Measurements from ENCODE around the gene NR3C1.

The NR3C1 gene

DNA sequence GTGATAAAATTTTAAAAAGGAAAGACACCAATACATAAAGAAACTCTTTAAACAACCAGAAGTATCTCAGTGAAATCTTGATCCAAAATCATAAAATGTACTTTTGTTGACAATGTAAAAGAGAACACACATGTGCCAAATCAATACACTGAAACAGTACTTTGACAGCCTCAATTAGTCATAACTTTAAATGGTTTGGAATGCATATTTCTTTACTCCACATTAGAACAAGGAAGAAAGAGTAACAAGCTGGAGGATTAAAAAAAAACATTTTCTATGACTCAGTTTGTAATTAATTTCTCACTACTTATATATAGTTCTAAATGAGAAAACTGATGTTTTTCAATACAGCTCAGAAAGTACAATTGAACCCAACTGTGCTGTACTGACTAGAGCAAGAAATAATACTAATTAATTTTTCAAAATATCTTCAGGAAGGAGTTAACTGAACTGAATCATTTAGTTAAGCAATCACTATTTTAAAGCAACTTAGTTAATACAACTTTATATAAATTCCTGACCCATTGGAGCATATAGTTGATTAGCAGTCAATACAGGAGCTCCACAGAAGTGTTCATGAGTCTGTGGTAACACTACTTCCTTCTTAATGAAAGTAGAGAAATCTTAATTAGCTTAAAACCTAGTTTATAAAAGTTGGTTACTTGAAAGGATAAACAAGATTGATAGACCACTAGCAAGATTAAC, 101.0 kb downstream of the NR3C1 start:
- DNase-seq, result peak; percentile 63

DNA sequence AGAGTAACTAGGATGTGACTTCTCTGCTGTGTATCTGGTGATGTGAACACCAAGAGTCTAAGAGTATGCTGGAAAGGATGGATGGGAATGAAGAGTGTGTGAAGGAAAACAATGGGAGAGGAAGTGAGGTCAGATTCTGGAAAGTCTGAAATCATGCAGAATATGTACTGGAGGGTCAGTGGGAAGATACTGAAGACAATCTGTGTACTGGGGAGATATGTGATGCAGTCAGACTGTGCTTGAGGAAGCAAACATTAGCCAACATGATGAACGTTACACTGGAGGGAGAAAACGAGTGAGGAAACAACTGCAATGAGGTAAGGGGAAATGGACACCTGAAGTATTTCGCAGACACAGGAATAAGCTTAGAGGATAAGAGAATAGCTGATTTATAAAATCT, 105.7 kb downstream of the NR3C1 start:
- DNase-seq, result no peak

DNA sequence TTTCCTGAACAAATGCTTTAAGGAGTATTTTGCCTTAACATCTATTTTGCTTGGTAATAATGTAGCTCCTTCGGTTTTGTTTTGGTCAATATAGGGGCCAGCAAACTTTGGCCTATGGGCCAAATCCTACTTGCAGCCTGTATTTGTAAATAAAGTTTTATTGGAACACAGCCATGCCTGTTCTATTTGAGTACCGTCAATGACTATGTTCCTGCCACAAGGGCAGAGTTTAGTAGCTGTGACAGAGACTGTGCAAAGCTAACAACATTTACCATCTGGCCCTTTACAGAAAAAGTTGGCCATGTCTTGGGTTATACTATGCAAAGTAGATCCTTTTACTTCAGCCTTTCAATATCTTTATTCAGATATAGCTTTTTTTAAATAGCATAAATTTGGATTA, 113.4 kb downstream of the NR3C1 start:
- no peak for DNase-seq

DNA sequence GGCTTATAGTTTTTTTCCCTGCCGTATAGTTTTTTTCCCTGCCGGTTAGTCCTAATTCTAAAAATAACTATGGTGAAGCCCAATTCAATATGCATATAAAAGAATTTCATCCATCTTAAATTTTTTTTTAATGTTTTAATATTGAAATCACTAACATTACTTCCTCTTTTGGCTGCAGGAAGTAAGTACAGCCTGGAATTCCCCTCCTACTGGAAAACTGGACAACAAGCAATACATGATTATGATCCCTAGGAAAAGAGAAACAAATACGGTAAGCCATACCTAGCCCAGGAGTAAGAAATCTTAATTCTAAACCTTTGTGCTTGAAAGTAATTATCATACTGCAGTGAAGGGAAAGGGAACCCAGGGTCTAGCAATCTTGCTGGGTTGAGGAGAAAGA, 119.0 kb downstream of the NR3C1 start:
- DNase-seq, result no peak

DNA sequence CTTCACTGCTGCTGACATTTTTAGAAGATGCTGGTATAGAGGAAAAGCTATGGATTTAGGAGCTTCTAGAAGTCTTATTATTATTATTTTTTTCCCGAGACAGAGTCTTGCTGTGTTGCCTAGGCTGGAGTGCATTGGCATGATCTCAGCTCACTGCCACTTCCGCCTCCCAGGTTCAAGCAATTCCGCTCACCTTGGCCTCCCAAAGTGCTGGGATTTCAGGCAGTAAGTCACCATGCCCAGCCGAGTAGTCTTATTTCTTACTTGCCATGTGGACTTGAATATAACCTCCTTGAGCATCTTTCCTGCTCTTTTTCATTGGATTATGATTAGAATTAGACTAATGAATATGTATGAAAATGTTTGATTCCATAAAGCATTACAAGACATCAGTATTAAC, 119.5 kb downstream of the NR3C1 start:
- no peak for DNase-seq

DNA sequence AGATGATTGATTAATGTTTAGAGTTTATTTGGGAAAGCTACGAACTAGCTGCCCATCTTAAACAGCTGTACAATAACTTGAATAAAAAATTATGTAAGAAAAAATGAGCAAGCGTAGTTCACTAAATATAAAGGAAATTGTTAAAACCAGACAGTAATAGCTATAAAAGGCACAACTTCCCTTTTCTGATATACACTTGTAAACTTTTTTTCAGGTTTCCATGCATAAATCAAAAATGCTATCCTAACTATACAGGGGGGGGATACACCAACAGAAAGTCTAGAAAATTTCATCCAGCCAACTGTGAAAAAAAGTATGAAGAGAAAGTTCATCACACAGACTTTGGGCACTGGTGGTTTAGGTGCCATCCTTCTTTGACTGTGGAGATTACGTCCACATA, 122.3 kb downstream of the NR3C1 start:
- no peak for DNase-seq

DNA sequence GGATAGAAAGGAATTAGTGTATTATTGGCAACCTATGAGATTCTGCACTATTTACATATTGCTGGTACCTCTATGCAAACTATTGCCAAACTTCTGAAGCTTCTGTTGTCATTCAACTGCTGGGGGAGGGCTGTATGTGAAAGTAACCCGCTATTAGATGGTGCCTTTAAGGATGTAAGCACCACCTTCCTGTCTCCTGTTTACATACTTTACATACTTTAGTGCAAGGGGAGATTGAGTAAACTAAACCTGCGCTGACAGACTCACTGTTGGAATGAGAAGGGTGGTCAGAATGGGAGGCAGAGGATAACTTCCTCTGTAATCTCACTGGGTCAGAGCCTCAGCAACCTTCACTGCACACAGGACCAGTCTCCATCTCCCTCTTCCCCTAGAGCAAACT, 123.8 kb downstream of the NR3C1 start:
- peak; percentile 32 for DNase-seq

DNA sequence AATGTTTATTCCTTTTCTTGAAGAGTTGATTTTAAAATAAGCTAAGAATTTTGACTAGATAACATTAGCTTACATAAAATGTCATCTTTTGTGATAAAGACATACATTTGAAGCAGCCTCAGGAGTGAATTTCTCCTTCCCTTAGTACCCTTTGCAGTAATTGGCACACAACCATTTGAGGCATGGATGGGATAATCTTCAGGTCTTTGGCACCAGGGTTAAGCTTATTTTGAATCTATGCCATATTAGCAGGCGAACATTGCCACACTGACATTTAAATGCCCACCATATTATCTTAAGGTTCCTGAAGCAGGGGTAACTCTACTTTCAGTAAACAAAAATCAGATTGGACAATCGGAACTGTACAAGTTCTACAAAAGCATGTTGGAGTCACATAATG, 126.0 kb downstream of the NR3C1 start:
- DNase-seq, result no peak

DNA sequence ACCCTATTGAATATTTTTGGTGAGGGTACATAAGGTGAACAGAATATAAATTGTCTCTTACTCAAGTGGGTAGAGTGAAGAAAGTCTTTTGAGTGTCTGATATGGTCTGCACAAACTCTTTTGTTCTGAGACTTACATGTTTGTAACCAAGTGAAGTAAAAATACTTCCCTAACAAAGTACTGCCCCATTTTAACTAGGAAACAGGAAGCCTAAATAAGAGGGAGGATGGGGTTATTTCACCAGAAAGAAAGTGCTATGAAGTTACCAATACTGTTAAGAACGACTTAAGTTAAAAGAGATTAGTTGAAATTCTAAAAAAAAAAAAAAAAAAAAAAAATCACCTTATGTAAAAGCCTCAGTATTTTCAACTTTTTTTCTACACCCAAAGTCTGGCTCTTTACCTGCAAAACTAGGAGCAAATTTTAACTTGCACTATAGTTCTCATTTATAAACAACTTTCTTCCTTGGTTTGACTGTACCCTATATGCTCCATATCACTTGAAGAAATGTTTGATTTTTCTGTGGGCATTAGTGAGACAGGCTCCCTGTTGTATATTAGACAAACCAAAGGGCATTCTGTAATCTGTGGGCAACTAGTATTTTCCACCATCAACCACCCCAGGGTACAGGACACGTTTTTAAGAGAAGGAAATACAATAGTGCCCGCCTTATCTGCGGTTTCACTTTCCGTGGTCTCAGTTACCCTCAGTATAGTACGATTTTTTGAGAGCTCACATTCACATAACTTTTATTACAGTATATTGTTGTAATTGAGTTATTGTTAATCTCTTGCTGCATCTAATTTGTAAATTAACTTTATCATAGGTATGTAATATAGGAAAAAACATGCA, 127.7 kb downstream of the NR3C1 start:
- DNase-seq, result no peak

DNA sequence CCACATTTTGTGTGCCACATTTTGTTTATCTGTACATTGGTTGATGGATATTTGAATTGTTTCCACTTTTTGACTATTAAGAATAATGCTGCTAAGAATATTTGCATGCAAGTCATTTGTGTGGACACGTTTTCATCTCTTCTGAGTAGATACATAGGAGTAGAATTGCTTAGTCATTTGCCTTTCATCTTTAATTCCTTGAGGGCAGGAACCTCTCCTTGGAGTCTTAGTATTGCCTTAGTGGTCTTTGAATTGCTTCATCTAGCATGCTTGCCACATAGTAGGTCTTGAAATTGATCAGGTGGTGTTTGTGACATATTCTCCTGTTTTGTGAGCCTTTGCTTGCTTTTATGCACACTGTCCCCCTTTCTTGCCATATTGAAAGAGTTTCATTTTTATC, 128.5 kb downstream of the NR3C1 start:
- no peak for DNase-seq

DNA sequence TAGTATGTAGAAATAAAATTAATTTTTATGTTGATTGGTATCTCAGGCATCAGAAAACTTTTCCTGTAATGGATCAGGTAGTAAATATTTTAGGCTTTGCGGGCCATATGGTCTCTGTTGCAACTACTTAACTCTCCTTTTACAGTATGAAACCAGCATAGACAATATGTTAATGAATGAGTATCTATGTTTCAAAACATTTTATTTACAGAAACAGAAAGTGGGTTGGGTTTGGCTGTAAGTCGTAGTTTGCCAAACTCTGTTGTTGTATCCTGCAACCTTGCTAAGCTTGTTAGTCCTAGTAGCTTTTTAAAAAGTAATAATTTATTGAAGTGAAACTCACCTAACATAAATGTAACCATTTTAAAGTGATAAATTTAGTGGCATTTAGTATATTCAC, 132.1 kb downstream of the NR3C1 start:
- DNase-seq, result no peak

DNA sequence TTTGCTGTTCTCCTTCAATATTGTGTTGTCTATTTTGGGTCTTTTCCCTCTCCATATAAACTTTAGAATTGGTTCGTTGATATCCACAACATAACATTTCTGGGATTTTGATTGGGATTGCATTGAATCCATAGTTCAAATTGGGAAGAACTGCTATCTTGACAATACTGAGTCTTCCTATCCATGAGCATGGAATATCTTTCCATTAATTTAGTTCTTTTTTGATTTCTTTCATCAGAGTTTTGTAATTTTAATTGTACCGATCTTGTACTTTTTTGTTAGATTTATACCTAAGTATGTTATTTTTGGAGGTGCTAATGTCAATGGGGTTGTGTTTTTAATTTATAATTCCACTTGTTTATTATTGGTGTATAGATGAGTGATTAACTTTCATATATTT, 135.1 kb downstream of the NR3C1 start:
- no peak for DNase-seq

DNA sequence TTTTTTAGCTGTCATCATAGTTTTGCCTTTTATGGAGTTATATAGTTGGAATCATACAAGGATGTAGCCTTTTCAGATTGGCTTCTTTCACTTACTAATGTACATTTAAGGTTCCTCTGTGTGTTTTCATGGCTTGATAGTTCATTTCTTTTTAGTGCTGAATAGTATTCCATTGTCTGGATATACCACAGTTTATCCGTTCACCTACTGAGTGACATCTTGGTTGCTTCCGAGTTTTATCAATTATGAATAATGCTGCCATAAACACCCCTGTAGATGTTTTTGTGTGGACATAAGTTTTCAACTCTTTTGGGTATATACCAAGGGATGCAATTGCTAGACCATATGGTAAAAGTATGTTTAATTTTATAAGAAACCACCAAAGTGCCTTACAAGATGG, 136.3 kb downstream of the NR3C1 start:
- DNase-seq, result no peak

DNA sequence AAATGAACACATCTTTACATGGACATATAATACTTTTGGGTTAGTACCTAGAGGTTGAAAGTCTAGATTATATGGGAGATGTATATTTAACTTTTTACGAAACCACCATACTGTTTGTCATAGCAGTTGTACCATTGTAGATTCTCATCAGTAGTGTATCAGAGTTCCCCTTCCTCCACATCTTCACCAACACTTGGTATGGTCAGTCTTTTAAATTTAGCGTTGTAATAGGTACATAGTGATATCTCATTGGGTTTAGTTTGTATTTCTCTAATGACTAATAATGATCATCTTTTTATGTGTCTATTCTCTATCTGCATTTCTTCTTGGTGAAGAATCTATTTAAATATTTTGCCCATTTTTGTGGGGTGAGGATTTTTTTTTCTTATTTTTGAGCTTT, 137.5 kb downstream of the NR3C1 start:
- DNase-seq, result no peak

DNA sequence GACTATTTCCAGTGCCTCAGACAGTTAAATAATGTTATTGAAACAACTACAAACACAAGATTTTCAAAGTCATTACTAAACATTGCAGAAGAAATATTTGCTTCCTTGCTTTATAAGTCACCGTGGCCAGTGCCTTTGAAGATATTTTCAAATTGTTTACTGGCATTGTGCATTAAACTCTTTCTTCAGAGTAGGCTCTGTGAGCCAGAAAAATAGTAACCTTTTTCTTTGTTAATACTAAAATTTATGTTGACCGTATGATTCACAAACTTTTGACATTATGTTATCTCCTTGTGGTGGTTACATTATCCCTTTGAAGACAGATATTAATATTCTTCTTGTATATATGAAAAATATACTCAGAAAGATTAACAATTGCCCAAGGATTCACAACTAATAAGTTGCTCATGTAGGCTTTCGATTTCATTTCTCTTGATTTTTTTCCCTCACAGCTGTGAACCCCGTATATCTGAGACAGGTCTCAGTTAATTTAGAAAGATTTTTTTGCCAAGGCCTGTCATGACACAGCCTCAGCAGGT, 140.1 kb downstream of the NR3C1 start:
- DNase-seq, result no peak

DNA sequence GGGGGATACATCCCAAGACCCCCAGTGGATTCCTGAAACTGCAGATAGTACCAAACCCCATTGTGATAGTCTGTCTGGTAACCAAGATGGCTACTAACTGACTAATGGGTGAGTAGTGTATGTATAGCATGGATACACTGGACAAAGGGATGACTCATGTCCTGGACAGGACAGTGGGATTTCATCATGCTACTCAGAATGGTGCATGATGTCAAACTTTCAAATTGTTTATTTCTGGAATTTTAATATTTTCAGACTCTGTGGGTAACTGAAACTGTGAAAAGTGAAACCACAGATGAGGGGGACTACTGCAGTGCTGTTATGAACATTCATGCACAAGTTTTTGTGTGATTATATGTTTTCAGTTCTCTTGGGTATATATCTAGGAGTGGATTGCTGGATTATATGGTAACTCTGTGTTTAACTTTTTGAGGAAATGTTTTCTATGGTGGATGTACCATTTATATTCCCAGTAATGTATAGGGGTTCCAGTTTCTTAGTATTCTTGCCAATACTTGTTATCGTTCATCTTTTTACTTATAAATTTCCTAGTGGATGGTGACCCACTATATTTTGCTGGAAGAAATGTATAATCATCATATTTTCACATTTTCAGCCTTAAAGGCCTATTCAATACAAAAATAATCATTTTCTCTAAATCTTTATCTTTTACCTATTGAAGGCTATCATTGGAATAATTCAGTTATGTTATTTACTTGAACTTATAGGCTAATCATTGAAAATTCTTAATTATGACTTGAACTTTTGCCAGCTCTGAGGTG, 140.9 kb downstream of the NR3C1 start:
- DNase-seq, result peak; percentile 97

DNA sequence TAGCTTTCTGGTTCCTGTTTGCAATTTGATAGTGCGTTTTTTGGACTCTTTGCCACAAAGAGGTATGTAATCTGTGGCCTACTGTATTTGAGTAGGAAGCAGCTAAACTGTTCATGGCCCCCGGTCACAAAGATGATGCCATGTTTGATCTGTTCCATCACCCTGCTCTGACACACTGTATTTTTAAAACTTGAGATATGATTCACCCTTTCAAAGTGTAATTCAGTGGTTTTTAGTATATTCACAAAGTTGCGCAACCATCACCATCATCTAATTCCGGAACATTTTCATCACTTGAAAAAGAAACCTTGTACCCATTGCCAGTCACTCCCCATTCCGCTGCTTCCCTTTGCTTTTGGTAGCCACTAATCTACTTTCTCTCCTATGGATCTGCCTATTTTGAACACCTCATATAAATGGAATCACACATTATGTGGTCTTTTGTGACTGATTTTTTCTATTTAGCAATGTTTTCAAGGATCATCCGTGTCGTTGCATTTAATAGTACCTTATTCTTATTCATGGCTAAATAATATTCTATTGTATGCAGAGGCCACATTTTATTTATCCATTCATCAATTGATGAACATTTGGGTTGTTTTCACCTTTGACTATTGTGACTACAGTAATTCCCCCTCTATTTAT, 141.6 kb downstream of the NR3C1 start:
- peak; percentile 92 for DNase-seq

DNA sequence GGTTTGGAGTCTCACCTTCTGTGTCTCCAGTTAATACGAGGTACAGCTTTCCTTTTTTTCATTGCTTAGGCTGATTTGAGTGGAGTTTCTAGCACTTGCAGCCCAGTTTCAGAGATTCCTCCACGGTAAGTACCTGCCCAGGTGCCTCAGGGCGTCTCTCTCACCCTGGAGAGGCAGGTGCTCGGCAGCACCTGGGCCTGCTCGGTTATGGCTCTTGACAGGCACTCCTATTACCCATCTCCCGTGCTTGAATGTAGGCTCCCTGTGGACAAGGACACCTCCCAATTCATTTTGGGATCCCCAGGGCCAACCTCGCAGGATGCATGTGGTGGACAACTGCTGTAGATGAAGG, 144.3 kb downstream of the NR3C1 start:
- DNase-seq, result no peak

DNA sequence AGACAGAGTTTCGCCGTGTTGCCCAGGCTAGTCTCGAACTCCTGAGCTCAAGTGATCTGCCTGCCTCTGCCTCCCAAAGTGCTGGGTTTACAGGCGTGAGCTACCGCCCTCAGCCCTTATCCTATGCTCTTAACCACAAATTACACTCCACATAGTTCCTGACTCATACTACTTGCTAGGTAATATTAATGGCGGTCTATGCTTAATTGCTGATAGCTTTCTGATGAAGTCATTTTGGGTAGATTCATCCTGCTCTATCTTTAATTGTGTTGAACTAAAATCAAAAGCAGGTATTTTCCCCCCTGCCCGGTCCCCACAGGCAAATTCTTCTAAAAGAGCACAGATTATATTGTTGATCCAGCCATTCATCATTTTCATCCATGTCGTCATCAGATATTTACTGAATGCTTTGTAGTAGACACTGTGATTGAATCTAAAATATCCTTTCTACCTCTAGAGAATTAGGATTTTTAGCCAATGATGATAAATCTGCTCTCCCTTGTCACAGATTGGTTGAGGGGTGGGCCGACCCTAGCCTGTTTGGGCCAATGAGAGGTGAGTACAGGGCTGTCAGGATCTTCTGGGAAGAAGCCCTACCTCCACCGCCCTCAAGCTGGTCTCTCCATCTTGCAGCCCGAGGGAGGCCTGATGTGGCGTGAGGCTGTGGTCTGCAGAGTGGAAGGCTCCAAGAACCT, 144.8 kb downstream of the NR3C1 start:
- no peak for DNase-seq

DNA sequence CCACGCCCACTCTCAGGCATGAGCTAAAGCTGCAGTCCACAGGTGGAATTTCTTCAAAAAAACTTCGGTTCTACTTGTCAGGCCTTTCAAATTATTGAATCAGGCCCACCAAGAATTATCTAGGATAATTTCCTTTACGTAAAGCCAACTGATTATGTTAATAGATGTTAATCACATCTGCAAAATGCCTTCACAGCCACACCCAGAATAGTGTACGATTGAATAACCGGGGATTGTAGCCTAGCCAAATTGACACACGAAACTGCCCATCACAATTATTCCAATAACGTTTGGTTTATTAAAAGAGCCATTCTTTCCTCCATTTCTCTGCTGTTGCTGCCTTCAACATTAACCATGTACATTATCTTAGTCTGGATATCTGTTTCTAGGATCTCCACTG, 148.7 kb downstream of the NR3C1 start:
- DNase-seq, result no peak

DNA sequence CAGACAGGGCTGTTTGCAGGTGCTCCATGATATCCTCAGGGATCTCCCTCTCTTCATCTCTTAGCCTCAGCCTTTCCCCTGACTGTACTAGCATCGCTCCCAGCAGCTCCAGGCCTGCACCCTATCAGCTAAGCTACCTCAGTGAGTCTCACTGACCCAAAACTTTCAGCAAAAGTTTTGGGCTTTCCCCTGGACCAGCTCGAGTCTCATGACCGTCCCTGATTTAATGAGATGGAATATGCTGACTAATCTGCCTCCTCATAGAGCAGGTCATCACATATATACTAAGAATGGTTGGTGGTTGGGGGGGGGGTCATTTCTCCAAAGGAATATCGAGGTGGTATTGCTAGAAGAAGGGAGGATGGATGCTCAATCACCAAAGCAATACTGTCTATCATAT, 151.5 kb downstream of the NR3C1 start:
- DNase-seq, result no peak

DNA sequence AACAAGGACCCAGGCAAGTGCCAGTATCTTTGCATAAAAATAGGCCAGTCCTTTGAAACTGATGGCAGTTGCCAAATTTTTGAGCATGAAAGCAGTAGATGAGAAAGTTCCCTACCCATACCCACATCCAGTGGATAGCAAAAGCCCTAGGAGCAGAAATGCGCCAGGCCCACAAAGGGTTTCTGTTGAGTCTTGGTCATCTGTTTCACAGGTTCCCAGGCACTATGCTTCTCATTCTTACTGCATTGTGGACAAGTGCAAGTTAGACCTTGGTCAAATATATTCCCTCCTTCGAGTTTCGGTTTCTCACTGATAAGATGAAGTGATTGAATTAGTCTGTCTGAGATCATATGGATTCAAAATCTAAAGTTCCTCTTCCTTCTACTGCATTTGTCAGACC, 152.3 kb downstream of the NR3C1 start:
- DNase-seq, result no peak

DNA sequence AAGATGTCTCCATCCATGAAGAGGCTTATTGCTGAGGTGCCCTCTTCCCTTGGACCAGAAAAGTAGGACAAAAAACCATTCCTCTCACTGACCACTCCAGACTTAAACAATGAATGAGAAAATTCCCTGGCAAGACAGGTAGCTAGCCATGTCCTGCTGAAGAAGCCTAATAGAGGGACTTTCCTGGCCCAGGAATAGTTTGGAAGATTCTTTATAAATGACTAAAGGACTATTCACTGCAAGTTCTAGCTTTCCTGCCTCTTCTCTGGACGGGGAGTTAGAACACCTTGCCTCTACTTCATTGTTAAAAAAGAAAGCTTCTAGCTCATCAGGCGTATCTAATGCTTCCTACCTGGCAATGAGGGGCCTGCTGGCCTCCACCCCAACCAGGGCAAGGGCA, 153.6 kb downstream of the NR3C1 start:
- DNase-seq, result no peak

Data from HCEC 1CT (cell line).